ENCODE data around the gene PCDHGB1.
"Not testable (repeated sequence)": the region's sequence is repeated elsewhere in the genome, so short reads cannot be mapped to it uniquely, and the experiment has no call there.

PCDHGB1 gene

DNA sequence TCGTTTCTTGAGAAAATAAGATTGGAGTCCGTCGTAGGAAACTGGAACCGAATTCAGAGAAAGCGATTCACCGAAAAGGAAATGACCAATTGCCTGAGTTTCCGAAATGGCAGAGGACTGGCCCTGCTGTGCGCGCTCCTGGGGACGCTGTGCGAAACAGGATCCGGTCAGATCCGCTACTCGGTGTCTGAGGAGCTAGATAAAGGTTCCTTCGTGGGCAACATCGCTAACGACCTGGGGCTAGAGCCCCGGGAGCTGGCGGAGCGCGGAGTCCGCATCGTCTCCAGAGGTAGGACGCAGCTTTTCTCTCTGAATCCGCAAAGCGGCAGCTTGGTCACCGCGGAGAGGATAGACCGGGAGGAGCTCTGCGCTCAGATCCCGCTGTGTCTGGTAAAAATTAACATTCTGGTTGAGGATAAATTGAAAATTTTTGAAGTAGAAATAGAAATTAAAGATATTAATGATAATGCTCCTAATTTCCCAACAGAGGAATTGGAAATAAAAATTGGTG lies 5.9 kb upstream of the PCDHGB1 start:
- TF ChIP-seq, protein P1, sequence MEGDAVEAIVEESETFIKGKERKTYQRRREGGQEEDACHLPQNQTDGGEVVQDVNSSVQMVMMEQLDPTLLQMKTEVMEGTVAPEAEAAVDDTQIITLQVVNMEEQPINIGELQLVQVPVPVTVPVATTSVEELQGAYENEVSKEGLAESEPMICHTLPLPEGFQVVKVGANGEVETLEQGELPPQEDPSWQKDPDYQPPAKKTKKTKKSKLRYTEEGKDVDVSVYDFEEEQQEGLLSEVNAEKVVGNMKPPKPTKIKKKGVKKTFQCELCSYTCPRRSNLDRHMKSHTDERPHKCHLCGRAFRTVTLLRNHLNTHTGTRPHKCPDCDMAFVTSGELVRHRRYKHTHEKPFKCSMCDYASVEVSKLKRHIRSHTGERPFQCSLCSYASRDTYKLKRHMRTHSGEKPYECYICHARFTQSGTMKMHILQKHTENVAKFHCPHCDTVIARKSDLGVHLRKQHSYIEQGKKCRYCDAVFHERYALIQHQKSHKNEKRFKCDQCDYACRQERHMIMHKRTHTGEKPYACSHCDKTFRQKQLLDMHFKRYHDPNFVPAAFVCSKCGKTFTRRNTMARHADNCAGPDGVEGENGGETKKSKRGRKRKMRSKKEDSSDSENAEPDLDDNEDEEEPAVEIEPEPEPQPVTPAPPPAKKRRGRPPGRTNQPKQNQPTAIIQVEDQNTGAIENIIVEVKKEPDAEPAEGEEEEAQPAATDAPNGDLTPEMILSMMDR (IDR thresholded peaks at IDR 0.05; ENCODE audit: insufficient read depth, low read length, poor library complexity, severe bottlenecking), result no peak
- DNase-seq (ENCODE audit: extremely low read depth, insufficient read length), result no peak
- Histone ChIP-seq H3K36me3 (ENCODE audit: control insufficient read depth, insufficient read depth, low read length) (no peaks in the 10 kb centered on the region), H3K4me3 (replicated peaks; ENCODE audit: low read depth, low read length) (no peak overlapping the region), H3K27me3 (replicated peaks; ENCODE audit: control insufficient read depth, insufficient read depth, low read length) (no peaks in the 10 kb centered on the region)

DNA sequence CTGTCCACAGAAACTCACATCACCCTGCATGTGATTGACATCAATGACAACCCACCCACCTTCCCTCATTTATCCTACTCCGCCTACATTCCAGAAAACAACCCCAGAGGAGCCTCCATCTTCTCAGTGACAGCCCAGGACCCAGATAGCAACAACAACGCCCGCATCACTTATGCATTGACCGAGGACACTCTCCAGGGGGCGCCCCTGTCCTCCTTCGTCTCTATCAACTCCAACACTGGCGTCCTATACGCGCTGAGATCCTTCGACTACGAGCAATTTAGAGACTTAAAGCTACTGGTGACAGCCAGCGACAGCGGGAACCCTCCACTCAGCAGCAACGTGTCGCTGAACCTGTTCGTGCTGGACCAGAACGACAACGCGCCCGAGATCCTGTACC lies 4.6 kb upstream of the PCDHGB1 start:
- Histone ChIP-seq H3K4me3 (replicated peaks; ENCODE audit: low read depth, low read length) (no peak overlapping the region), H3K27me3 (replicated peaks; ENCODE audit: control insufficient read depth, insufficient read depth, low read length) (no peaks in the 10 kb centered on the region), H3K36me3 (ENCODE audit: control insufficient read depth, insufficient read depth, low read length) (no peaks in the 10 kb centered on the region)
- TF ChIP-seq, protein P1 (IDR thresholded peaks at IDR 0.05; ENCODE audit: insufficient read depth, low read length, poor library complexity, severe bottlenecking), result no peak
- no peak for DNase-seq (ENCODE audit: extremely low read depth, insufficient read length)

DNA sequence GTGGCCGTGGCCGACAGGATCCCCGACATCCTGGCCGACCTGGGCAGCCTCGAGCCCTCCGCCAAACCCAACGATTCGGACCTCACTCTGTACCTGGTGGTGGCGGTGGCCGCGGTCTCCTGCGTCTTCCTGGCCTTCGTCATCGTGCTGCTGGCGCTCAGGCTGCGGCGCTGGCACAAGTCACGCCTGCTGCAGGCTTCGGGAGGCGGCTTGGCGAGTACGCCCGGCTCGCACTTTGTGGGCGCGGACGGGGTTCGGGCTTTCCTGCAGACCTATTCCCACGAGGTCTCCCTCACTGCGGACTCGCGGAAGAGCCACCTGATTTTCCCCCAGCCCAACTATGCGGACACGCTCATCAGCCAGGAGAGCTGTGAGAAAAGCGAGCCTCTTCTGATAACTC lies 3.9 kb upstream of the PCDHGB1 start:
- not testable (repeated sequence) for H3K4me3 ChIP-seq (replicated peaks; ENCODE audit: low read depth, low read length); H3K27me3 ChIP-seq (replicated peaks; ENCODE audit: control insufficient read depth, insufficient read depth, low read length); H3K36me3 ChIP-seq (ENCODE audit: control insufficient read depth, insufficient read depth, low read length); DNase-seq (ENCODE audit: extremely low read depth, insufficient read length)

DNA sequence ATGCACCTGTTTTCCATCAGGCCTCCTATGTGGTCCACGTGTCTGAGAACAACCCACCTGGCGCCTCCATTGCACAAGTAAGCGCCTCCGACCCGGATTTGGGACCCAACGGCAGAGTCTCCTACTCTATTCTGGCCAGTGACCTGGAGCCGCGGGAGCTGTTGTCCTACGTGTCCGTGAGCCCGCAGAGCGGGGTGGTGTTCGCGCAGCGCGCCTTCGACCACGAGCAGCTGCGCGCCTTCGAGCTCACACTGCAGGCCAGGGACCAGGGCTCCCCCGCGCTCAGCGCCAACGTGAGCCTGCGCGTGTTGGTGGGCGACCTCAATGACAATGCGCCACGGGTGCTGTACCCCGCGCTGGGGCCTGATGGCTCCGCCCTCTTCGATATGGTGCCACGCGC lies 1.7 kb downstream of the PCDHGB1 start:
- Histone ChIP-seq H3K4me3 (replicated peaks; ENCODE audit: low read depth, low read length) (no peak overlapping the region), H3K36me3 (ENCODE audit: control insufficient read depth, insufficient read depth, low read length) (no peaks in the 10 kb centered on the region), H3K27me3 (replicated peaks; ENCODE audit: control insufficient read depth, insufficient read depth, low read length) (no peaks in the 10 kb centered on the region)
- TF ChIP-seq, protein P1 (IDR thresholded peaks at IDR 0.05; ENCODE audit: insufficient read depth, low read length, poor library complexity, severe bottlenecking), result no peak
- DNase-seq (ENCODE audit: extremely low read depth, insufficient read length), result no peak

DNA sequence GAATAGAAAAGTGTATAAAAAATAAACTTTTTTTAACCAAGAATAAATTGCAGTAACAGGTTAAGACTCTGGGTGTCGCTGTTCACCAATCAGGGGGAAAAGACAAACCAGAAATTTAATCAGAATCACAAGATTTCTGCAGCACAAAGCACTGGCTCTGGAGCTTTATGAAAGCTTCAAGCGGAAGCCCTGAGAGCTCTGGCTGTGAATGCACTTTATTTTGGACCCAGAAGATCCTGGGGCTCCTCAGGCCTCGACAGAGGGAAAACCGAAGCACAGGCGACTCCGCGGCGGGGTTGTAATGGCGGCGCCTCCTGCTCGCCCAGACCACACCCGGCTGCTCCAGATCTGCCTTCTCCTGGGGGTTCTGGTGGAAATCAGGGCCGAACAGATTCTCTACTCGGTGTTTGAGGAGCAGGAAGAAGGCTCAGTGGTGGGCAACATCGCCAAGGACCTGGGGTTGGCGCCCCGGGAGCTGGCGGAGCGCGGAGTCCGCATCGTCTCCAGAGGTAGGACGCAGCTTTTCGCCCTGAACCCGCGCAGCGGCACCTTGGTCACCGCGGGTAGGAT lies 5.1 kb downstream of the PCDHGB1 start, which contains the start of gene PCDHGA4:
PCDHGA4 (plus strand) TSS at position 122 of the 570 bp plus-strand sequence; CDS start at position 209, 87 bp downstream.
- DNase-seq (ENCODE audit: extremely low read depth, insufficient read length), result no peak
- Histone ChIP-seq H3K36me3 (ENCODE audit: control insufficient read depth, insufficient read depth, low read length) (no peaks in the 10 kb centered on the region), H3K27me3 (replicated peaks; ENCODE audit: control insufficient read depth, insufficient read depth, low read length) (no peaks in the 10 kb centered on the region), H3K4me3 (replicated peaks; ENCODE audit: low read depth, low read length) (no peak within 1 kb of the TSS)
- TF ChIP-seq, protein P1 (IDR thresholded peaks at IDR 0.05; ENCODE audit: insufficient read depth, low read length, poor library complexity, severe bottlenecking), result peak; percentile 28

DNA sequence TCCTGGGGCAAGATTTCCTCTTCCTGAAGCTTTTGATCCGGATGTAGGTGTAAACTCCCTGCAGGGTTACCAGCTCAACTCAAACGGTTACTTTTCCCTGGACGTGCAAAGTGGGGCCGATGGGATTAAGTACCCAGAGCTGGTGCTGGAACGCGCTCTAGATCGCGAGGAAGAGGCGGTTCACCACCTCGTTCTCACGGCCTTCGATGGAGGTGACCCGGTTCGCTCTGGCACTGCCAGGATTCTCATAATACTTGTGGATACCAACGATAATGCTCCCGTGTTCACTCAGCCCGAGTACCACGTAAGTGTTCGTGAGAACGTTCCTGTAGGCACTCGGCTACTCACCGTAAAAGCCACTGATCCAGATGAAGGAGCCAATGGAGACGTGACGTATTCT lies 5.7 kb downstream of the PCDHGB1 start:
- TF ChIP-seq, protein P1 (IDR thresholded peaks at IDR 0.05; ENCODE audit: insufficient read depth, low read length, poor library complexity, severe bottlenecking), result no peak
- no peaks in the 10 kb centered on the region for H3K27me3 ChIP-seq (replicated peaks; ENCODE audit: control insufficient read depth, insufficient read depth, low read length)
- DNase-seq (ENCODE audit: extremely low read depth, insufficient read length), result no peak
- H3K4me3 ChIP-seq (replicated peaks; ENCODE audit: low read depth, low read length), result no peak overlapping the region
- H3K36me3 ChIP-seq (ENCODE audit: control insufficient read depth, insufficient read depth, low read length), result no peaks in the 10 kb centered on the region

Measured in GM06990 (cell line).